Panc1 (cell line): Measurements from ENCODE around the gene EMID1. TPM values are rescaled to one million over a fixed set of nuclear protein-coding genes. Genes with fewer than 3 reads are reported as not detected.

Experiments
- ATAC-seq: fragments of 200-7000 bp; cut with Tn5 transposase; 2 replicates; pipeline ENCODE4 v1.9.1; 2020; ENCODE audit warnings: mild to moderate bottlenecking, moderate library complexity
- BruUV-seq: library from RNA; stranded (reverse); fragments of 400-500 nt; replicated peaks from 2 replicates; lab custom pipeline; 2021; lab: Mats Ljungman, UMichigan
- CTCF ChIA-PET: fragments of 300-600 bp; sonication (Branson Sonifier 250); formaldehyde crosslinking; loops from one replicate; lab custom pipeline; 2022; ENCODE audit warnings: antibody characterized with exemption; lab: Charles Lee
- POLR2A ChIA-PET: fragments of 300-600 bp; sonication (Branson Sonifier 250); formaldehyde crosslinking; loops from one replicate; lab custom pipeline; 2022; ENCODE audit warnings: antibody characterized with exemption; lab: Charles Lee
- DNase-seq: peaks from one replicate; pipeline ENCODE4 v3.0.0-alpha.2; 2010; ENCODE audit warnings: low read depth, low spot score
- H3K27ac ChIP-seq: 2 replicates; pipeline ENCODE4 v1.5.1; 2011; ENCODE audit warnings: mild to moderate bottlenecking, low read length, inconsistent platforms
- H3K27me3 ChIP-seq: fragments of 200-500 bp; sonication (Bioruptor generic); 2 replicates; pipeline ENCODE4 v1.6.0; 2014; ENCODE audit warnings: low read length, inconsistent platforms; ENCODE audit not compliant: control insufficient read depth, insufficient read depth
- H3K36me3 ChIP-seq: fragments of 200-500 bp; sonication (Bioruptor generic); 2 replicates; pipeline ENCODE4 v1.5.1; 2014; ENCODE audit warnings: inconsistent platforms, mild to moderate bottlenecking, low read length, moderate library complexity; ENCODE audit not compliant: control insufficient read depth, insufficient read depth
- H3K4me1 ChIP-seq: 2 replicates; pipeline ENCODE4 v1.5.1; 2011; ENCODE audit warnings: inconsistent platforms, mild to moderate bottlenecking, low read length, moderate library complexity; ENCODE audit not compliant: control insufficient read depth, insufficient read depth
- H3K4me3 ChIP-seq, 2 experiments: 2 replicates each; pipeline ENCODE4 v1.5.1; 2011 to 2012; ENCODE audit warnings: low read depth in 2 of 2, low read length in 2 of 2, mild to moderate bottlenecking in 2 of 2, inconsistent platforms in 1 of 2, moderate library complexity in 1 of 2
- H3K9me3 ChIP-seq: fragments of 200-500 bp; sonication (Bioruptor generic); 2 replicates; pipeline ENCODE4 v1.5.1; 2014; ENCODE audit warnings: low read depth, mild to moderate bottlenecking, inconsistent platforms, low read length, moderate library complexity; ENCODE audit not compliant: control insufficient read depth, insufficient read depth
- CTCF ChIP-seq: fragments of 450-650 bp; IDR thresholded peaks from 2 replicates; pipeline ENCODE4 v1.5.1; 2017; ENCODE audit warnings: mild to moderate bottlenecking
- REST ChIP-seq, 2 experiments: IDR thresholded peaks; 2 replicates each; pipeline ENCODE4 v1.6.1; 2011 to 2012; ENCODE audit warnings: low read depth in 2 of 2, control low read depth in 1 of 2, low read length in 1 of 2, mild to moderate bottlenecking in 1 of 2, moderate library complexity in 1 of 2; ENCODE audit not compliant: insufficient read depth in 1 of 2
- SIN3A ChIP-seq: IDR thresholded peaks from 2 replicates; pipeline ENCODE4 v1.6.1; 2012; ENCODE audit warnings: low read depth, mild to moderate bottlenecking, low read length, moderate library complexity, borderline replicate concordance; ENCODE audit not compliant: insufficient read depth
- TCF7L2 ChIP-seq: IDR thresholded peaks from 2 replicates; pipeline ENCODE4 v1.6.1; 2011; ENCODE audit warnings: mild to moderate bottlenecking, low read depth, low read length, inconsistent platforms
- in situ Hi-C: cut with HindIII; loops from 2 replicates; pipeline ENCODE4 v1.10.0; 2016; ENCODE audit warnings: low sequenced_read_pairs, low pct_unique_long_range_greater_than_20kb
- intact Hi-C: fragments of 100-400 bp; cut with micrococcal nuclease; formaldehyde crosslinking; loops from one replicate; pipeline ENCODE4 v1.10.0; 2022; ENCODE audit not compliant: unreplicated experiment
- total RNA-seq: library from RNA; stranded (reverse); gene quantifications from one replicate; pipeline ENCODE4 v1.2.1, GENCODE V29; 2021; ENCODE audit not compliant: unreplicated experiment

The EMID1 gene
- total RNA-seq, 1 experiment from 2014 or later, result 1.1 TPM

- no peak overlapping the region for H3K4me3 ChIP-seq
- BruUV-seq, result no TSS peak
- no peaks in the 10 kb centered on the region for H3K36me3 ChIP-seq
- H3K4me1 ChIP-seq, result no peaks in the 10 kb centered on the region
- H3K27ac ChIP-seq, result no peak overlapping the region
- no peak for TF ChIP-seq TCF7L2
- TF ChIP-seq REST (IDR thresholded peaks at IDR 0.05; ENCODE audit: insufficient read depth in 1 of 2, low read depth in 2 of 2, low read length in 1 of 2), result no peak
- ATAC-seq (no peak), DNase-seq (no peak)
- in situ Hi-C loops, result no loop called here
- POLR2A ChIA-PET, result no interaction called here
- no peaks in the 10 kb centered on the region for H3K9me3 ChIP-seq
- intact Hi-C loops, result no loop called here
- no peaks in the 10 kb centered on the region for H3K27me3 ChIP-seq
- CTCF ChIA-PET, result no interaction called here
Observed at GRCh38 chr22:29184849-29185490, 20.7 kb upstream of the EMID1 start.

- ChIA-PET CTCF (no interaction called here), POLR2A (no interaction called here)
- no peaks in the 10 kb centered on the region for H3K36me3 ChIP-seq
- in situ Hi-C loops (no loop called here), intact Hi-C loops (no loop called here)
- no peaks in the 10 kb centered on the region for H3K4me1 ChIP-seq
- no peaks in the 10 kb centered on the region for H3K9me3 ChIP-seq
- H3K4me3 ChIP-seq, result no peak overlapping the region
- H3K27ac ChIP-seq, result no peak overlapping the region
- DNase-seq (no peak), ATAC-seq (no peak)
- BruUV-seq, result no TSS peak
- TF ChIP-seq CTCF, result no peak
- TF ChIP-seq SIN3A, result no peak
- no peak for TF ChIP-seq TCF7L2
- TF ChIP-seq REST (IDR thresholded peaks at IDR 0.05; ENCODE audit: insufficient read depth in 1 of 2, low read depth in 2 of 2, low read length in 1 of 2), result no peak
- H3K27me3 ChIP-seq, result no peaks in the 10 kb centered on the region
Observed at GRCh38 chr22:29186302-29186701, 19.4 kb upstream of the EMID1 start.
